ENCODE measurements around the gene SNCG.

SNCG gene

GRCh38 chr10:86960863-86961434 is 2.5 kb downstream of the SNCG start:
- DNase-seq (ENCODE audit: low read depth): no peak

GRCh38 chr10:86961481-86962091 is 3.2 kb downstream of the SNCG start:
- DNase-seq (ENCODE audit: low read depth): no peak

GRCh38 chr10:86962136-86962980 is 4.0 kb downstream of the SNCG start:
- DNase-seq (ENCODE audit: low read depth): no peak

- DNase-seq (ENCODE audit: low read depth): no peak
Observed at GRCh38 chr10:86962981-86963310, 4.5 kb downstream of the SNCG start.

- no peak for DNase-seq (ENCODE audit: low read depth)
Observed at GRCh38 chr10:86963341-86963919, 5.0 kb downstream of the SNCG start.

- DNase-seq (ENCODE audit: low read depth): no peak
Observed at GRCh38 chr10:86964061-86964846, 5.9 kb downstream of the SNCG start.

GRCh38 chr10:86964847-86965190 is 6.4 kb downstream of the SNCG start:
- DNase-seq (ENCODE audit: low read depth): no peak

- DNase-seq (ENCODE audit: low read depth): no peak
Observed at GRCh38 chr10:86965986-86966654, 7.7 kb downstream of the SNCG start.

- DNase-seq (ENCODE audit: low read depth): no peak
Observed at GRCh38 chr10:86967481-86967941, 9.1 kb downstream of the SNCG start.

- DNase-seq (ENCODE audit: low read depth): no peak
Observed at GRCh38 chr10:86968271-86968993, 10.0 kb downstream of the SNCG start, which contains the start of gene ADIRF. ADIRF (plus strand) TSS chr10:86968482; CDS start chr10:86968545, 63 bp downstream.

- DNase-seq (ENCODE audit: low read depth): no peak
Observed at GRCh38 chr10:86968994-86969355, 10.6 kb downstream of the SNCG start.

- no peak for DNase-seq (ENCODE audit: low read depth)
Observed at GRCh38 chr10:86969421-86970041, 11.1 kb downstream of the SNCG start.

- no peak for DNase-seq (ENCODE audit: low read depth)
Observed at GRCh38 chr10:86970162-86970981, 12.0 kb downstream of the SNCG start.

GRCh38 chr10:86970982-86971231 is 12.5 kb downstream of the SNCG start:
- no peak for DNase-seq (ENCODE audit: low read depth)

- DNase-seq (ENCODE audit: low read depth): peak; percentile 13
Observed at GRCh38 chr10:86971232-86971991, 13.0 kb downstream of the SNCG start.

GRCh38 chr10:86972613-86973380 is 14.4 kb downstream of the SNCG start:
- no peak for DNase-seq (ENCODE audit: low read depth)

- no peak for DNase-seq (ENCODE audit: low read depth)
Observed at GRCh38 chr10:86974484-86974883, 16.1 kb downstream of the SNCG start.

GRCh38 chr10:86976362-86977056 is 18.1 kb downstream of the SNCG start:
- no peak for DNase-seq (ENCODE audit: low read depth)

Data from non-pigmented ciliary epithelial cell (primary cell).